Measurements from ENCODE around the gene FTCDNL1. TPM values are rescaled to one million over a fixed set of nuclear protein-coding genes. Genes with fewer than 3 reads are reported as not detected.

Gene FTCDNL1
- total RNA-seq, 2 experiments from 2014 or later = 1.9 to 2.0 TPM

DNA sequence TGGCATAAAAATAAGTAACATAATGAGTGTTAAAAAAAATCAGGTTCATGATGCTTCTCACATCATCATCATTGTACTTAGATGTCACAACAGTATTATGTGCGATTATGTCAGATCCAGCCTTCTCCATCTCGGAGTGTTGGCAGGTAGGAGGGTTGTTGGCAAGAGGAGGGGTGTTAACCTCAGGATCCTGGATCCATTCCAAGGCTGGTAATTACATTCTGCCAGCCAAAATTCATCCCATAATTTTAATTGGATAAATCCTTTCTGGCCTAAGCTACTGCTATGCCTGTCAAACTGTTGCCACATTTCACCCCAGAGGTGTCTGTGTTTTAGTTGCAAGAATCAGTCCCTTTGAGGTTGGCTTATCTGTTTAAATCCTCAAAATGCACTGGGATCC lies 891 bp upstream of the FTCDNL1 start:
- no peaks in the 10 kb centered on the region for H3K9me3 Mint-ChIP-seq
- H3K4me1 Mint-ChIP-seq (ENCODE audit: low read depth) = peaks cover 12% of the 10 kb centered on the region
- no peak overlapping the region for H3K4me3 Mint-ChIP-seq
- ATAC-seq = no peak
- POLR2A ChIA-PET = no interaction called here
- H3K27me3 Mint-ChIP-seq = peaks cover 10% of the 10 kb centered on the region
- no peaks in the 10 kb centered on the region for H3K36me3 Mint-ChIP-seq (ENCODE audit: low read depth)
- no peak for DNase-seq
- H3K27ac Mint-ChIP-seq = no peak overlapping the region
- CTCF ChIA-PET = interaction anchor here (0.9 to 1.6 kb wide), 3 partner anchors 9 to 169 kb away, joined by 3 to 6 read pairs (median 4); no protein-coding TSS in a partner anchor
- intact Hi-C loops (cut with micrococcal nuclease) = loop anchor here (10.0 kb wide), 1 partner anchor 147 kb away; no protein-coding TSS in a partner anchor
- TF ChIP-seq, protein P1, sequence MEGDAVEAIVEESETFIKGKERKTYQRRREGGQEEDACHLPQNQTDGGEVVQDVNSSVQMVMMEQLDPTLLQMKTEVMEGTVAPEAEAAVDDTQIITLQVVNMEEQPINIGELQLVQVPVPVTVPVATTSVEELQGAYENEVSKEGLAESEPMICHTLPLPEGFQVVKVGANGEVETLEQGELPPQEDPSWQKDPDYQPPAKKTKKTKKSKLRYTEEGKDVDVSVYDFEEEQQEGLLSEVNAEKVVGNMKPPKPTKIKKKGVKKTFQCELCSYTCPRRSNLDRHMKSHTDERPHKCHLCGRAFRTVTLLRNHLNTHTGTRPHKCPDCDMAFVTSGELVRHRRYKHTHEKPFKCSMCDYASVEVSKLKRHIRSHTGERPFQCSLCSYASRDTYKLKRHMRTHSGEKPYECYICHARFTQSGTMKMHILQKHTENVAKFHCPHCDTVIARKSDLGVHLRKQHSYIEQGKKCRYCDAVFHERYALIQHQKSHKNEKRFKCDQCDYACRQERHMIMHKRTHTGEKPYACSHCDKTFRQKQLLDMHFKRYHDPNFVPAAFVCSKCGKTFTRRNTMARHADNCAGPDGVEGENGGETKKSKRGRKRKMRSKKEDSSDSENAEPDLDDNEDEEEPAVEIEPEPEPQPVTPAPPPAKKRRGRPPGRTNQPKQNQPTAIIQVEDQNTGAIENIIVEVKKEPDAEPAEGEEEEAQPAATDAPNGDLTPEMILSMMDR (IDR thresholded peaks at IDR 0.05) = no peak

DNA sequence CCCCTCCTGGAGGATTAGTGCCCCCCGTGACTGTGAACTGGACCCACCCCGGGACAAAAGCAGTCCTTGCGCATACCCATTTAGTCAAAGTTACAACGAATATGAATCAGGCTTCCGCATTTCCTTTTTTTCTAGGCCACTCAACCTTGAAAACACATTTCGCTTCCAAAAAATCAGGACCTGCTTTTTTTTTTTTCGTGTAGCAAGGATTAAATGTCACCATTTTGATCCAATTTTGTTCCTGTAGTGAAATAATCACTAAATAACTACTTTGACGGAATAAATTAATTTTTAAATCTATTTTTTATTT lies 464 bp upstream of the FTCDNL1 start:
- peaks cover 7% of the 10 kb centered on the region for H3K27me3 Mint-ChIP-seq
- no peaks in the 10 kb centered on the region for H3K36me3 Mint-ChIP-seq (ENCODE audit: low read depth)
- CTCF ChIA-PET = interaction anchor here (1.6 kb wide), 1 partner anchor 10 kb away, joined by 6 read pairs; no protein-coding TSS in a partner anchor
- intact Hi-C loops (cut with micrococcal nuclease) = loop anchor here (10.0 kb wide), 1 partner anchor 147 kb away; no protein-coding TSS in a partner anchor
- H3K4me3 Mint-ChIP-seq = peak overlapping the region; percentile 95
- H3K9me3 Mint-ChIP-seq = no peaks in the 10 kb centered on the region
- DNase-seq = no peak
- peaks cover 12% of the 10 kb centered on the region for H3K4me1 Mint-ChIP-seq (ENCODE audit: low read depth)
- H3K27ac Mint-ChIP-seq = peak overlapping the region; percentile 90
- TF ChIP-seq, protein P1 (IDR thresholded peaks at IDR 0.05) = peak; percentile 42
- no peak for ATAC-seq
- POLR2A ChIA-PET = no interaction called here

- Mint-ChIP-seq H3K9me3 (no peaks in the 10 kb centered on the region), H3K27ac (peak overlapping the region; percentile 30), H3K4me3 (peak overlapping the region; percentile 70), H3K27me3 (peaks cover 7% of the 10 kb centered on the region), H3K36me3 (ENCODE audit: low read depth) (peaks cover 4% of the 10 kb centered on the region), H3K4me1 (ENCODE audit: low read depth) (peaks cover 12% of the 10 kb centered on the region)
- no peak for ATAC-seq
- DNase-seq = no peak
- intact Hi-C loops (cut with micrococcal nuclease) = loop anchor here (10.0 kb wide), 1 partner anchor 145 kb away; no protein-coding TSS in a partner anchor
- POLR2A ChIA-PET = interaction anchor here (1.2 to 1.5 kb wide), 2 partner anchors 10 to 61 kb away, joined by 4 to 5 read pairs; partner anchors contain the start of gene C2orf69
- TF ChIP-seq, protein P1 (IDR thresholded peaks at IDR 0.05) = no peak
- CTCF ChIA-PET = interaction anchor here (0.6 to 1.4 kb wide), 7 partner anchors 11 to 350 kb away, joined by 3 to 5 read pairs (median 3); no protein-coding TSS in a partner anchor
These were observed 724 bp downstream of the FTCDNL1 start for GRCh38 chr2:199850218-199850717.

- H3K9me3 Mint-ChIP-seq = no peaks in the 10 kb centered on the region
- no peak for DNase-seq
- H3K4me1 Mint-ChIP-seq (ENCODE audit: low read depth) = peaks cover 12% of the 10 kb centered on the region
- peaks cover 4% of the 10 kb centered on the region for H3K36me3 Mint-ChIP-seq (ENCODE audit: low read depth)
- ChIA-PET POLR2A (no interaction called here), CTCF (interaction anchor here (0.7 kb wide), 1 partner anchor 13 kb away, joined by 3 read pairs; no protein-coding TSS in a partner anchor)
- H3K27ac Mint-ChIP-seq = no peak overlapping the region
- ATAC-seq = no peak
- peaks cover 2% of the 10 kb centered on the region for H3K27me3 Mint-ChIP-seq
- intact Hi-C loops (cut with micrococcal nuclease) = loop anchor here (10.0 kb wide), 1 partner anchor 96 kb away; no protein-coding TSS in a partner anchor
- TF ChIP-seq, protein P1 (IDR thresholded peaks at IDR 0.05) = no peak
- no peak overlapping the region for H3K4me3 Mint-ChIP-seq
These were observed 2.4 kb downstream of the FTCDNL1 start for GRCh38 chr2:199848389-199849130.

All from activated CD8-positive, alpha-beta T cell treated with anti-CD3 and anti-CD28 coated beads for 36 hours (primary cell).